Smooth muscle cell (in vitro differentiated cells): ENCODE results near the gene FAM50A. TPM values are rescaled to one million over a fixed set of nuclear protein-coding genes. Genes with fewer than 3 reads are reported as not detected.

Source experiments
- DNase-seq: peaks from one replicate; lab custom pipeline; 2025; ENCODE audit not compliant: unreplicated experiment; lab: John Stamatoyannopoulos, UW
- H2AFZ ChIP-seq: fragments of 200-600 bp; sonication (generic); 2 replicates; pipeline ENCODE4 v1.6.0; 2016; ENCODE audit warnings: antibody characterized with exemption, low read depth, mild to moderate bottlenecking
- H3F3A ChIP-seq: fragments of 200-600 bp; sonication (generic); 2 replicates; pipeline ENCODE4 v1.6.0; 2017; ENCODE audit warnings: antibody characterized with exemption, low read depth
- H3K27ac ChIP-seq: fragments of 200-600 bp; sonication (generic); 2 replicates; pipeline ENCODE4 v1.5.1; 2016; ENCODE audit warnings: low read depth, mild to moderate bottlenecking
- H3K27me3 ChIP-seq: fragments of 200-600 bp; sonication (generic); 2 replicates; pipeline ENCODE4 v1.6.1; 2016; ENCODE audit warnings: low read depth, mild to moderate bottlenecking
- H3K36me3 ChIP-seq: fragments of 200-600 bp; sonication (generic); 2 replicates; pipeline ENCODE4 v1.5.1; 2016; ENCODE audit warnings: low read depth
- H3K4me1 ChIP-seq: fragments of 200-600 bp; sonication (generic); 2 replicates; pipeline ENCODE4 v1.5.1; 2016; ENCODE audit warnings: low read depth
- H3K4me2 ChIP-seq: fragments of 200-600 bp; sonication (generic); 2 replicates; pipeline ENCODE4 v1.6.0; 2016; ENCODE audit warnings: mild to moderate bottlenecking
- H3K4me3 ChIP-seq: fragments of 200-600 bp; sonication (generic); 2 replicates; pipeline ENCODE4 v1.5.1; 2016; ENCODE audit warnings: mild to moderate bottlenecking
- H3K79me2 ChIP-seq: fragments of 200-600 bp; sonication (generic); 2 replicates; pipeline ENCODE4 v1.6.0; 2016; ENCODE audit warnings: low read depth, mild to moderate bottlenecking
- H3K9ac ChIP-seq: fragments of 200-600 bp; sonication (generic); 2 replicates; pipeline ENCODE4 v1.6.0; 2016; ENCODE audit warnings: low read depth
- H3K9me3 ChIP-seq: fragments of 200-600 bp; sonication (generic); replicated peaks from 2 replicates; pipeline ENCODE4 v1.5.1; 2016; ENCODE audit warnings: low read depth
- H4K20me1 ChIP-seq: fragments of 200-600 bp; sonication (generic); 2 replicates; pipeline ENCODE4 v1.6.0; 2016; ENCODE audit warnings: low read depth
- CTCF ChIP-seq: fragments of 200-600 bp; sonication (generic); IDR thresholded peaks from 2 replicates; pipeline ENCODE4 v1.5.1; 2017; ENCODE audit warnings: borderline replicate concordance, mild to moderate bottlenecking, antibody characterized with exemption; ENCODE audit not compliant: insufficient read depth, poor library complexity, severe bottlenecking
- WGBS: methylation state at CpG from one replicate; pipeline ENCODE4 v1.1.7; 2016; ENCODE audit warnings: low lambda C conversion rate; 5-methylcytosine and 5-hydroxymethylcytosine counted together
- polyA plus RNA-seq: library from polyadenylated mRNA; unstranded; fragments of >200 nt; fragmentation: Nextera tagmentation; extraction: Ambion mirVana; gene quantifications from 2 replicates; pipeline ENCODE4 v1.2.1, GENCODE V29; 2016
- total RNA-seq: library from RNA; depleted of rRNA; stranded (reverse); fragments of >200 nt; gene quantifications from 2 replicates; pipeline ENCODE4 v1.2.3, GENCODE V29; 2014

The FAM50A gene
- total and polyA plus RNA-seq, 2 experiments from 2014 or later: 46.0 to 183 TPM

DNA sequence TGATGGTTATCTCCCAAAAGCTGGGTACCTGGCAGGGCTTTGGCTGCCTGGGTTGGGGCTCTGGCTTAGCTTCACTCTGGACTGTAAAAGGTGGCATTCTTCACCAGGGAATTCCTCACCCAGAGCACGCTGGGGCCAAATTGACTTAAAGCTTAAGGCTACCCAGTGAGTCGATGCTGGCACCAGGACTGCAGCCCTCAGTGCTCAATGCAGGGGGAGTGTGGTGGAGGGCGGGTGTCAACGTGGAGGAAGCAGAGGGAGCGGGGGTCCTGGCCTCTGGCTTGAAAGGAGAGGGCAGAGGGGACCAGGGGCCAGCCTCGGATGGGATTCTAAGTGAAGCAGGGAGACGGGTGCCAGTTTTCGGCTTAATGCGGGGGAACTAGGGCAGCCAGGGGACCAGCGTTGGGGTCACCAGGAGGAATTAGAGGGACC, 446 bp upstream of the FAM50A start:
- no peak for TF ChIP-seq CTCF
- no peak for DNase-seq
- Histone ChIP-seq H4K20me1 (peaks cover 19% of the 10 kb centered on the region), H3K9ac (peak overlapping the region; percentile 62), H3K27me3 (no peaks in the 10 kb centered on the region), H3K27ac (peak overlapping the region; percentile 79), H3K4me3 (peak overlapping the region; percentile 34), H3K9me3 (no peaks in the 10 kb centered on the region), H3K36me3 (no peaks in the 10 kb centered on the region), H3F3A (no peaks in the 10 kb centered on the region), H2AFZ (no peak overlapping the region), H3K4me2 (peak overlapping the region; percentile 83), H3K4me1 (peaks cover 6% of the 10 kb centered on the region), H3K79me2 (peaks cover 42% of the 10 kb centered on the region)
- WGBS: 38% methylated on average over 8 of the region's 10 CpGs

GRCh38 chrX:154444755-154445246, 860 bp downstream of the FAM50A start:
- peak overlapping the region; percentile 82 for H3K4me2 ChIP-seq
- no peaks in the 10 kb centered on the region for H3K27me3 ChIP-seq
- no peak for DNase-seq
- H3K9ac ChIP-seq: peak overlapping the region; percentile 36
- H3K9me3 ChIP-seq: no peaks in the 10 kb centered on the region
- H3K27ac ChIP-seq: peak overlapping the region; percentile 28
- no peaks in the 10 kb centered on the region for H3K36me3 ChIP-seq
- H3K4me1 ChIP-seq: peaks cover 6% of the 10 kb centered on the region
- H3K4me3 ChIP-seq: peak overlapping the region; percentile 50
- 75% methylated on average over 13 of the region's 13 CpGs for WGBS
- no peak for TF ChIP-seq CTCF
- peaks cover 29% of the 10 kb centered on the region for H3K79me2 ChIP-seq
- no peaks in the 10 kb centered on the region for H3F3A ChIP-seq
- H4K20me1 ChIP-seq: peaks cover 7% of the 10 kb centered on the region
- no peak overlapping the region for H2AFZ ChIP-seq

DNA sequence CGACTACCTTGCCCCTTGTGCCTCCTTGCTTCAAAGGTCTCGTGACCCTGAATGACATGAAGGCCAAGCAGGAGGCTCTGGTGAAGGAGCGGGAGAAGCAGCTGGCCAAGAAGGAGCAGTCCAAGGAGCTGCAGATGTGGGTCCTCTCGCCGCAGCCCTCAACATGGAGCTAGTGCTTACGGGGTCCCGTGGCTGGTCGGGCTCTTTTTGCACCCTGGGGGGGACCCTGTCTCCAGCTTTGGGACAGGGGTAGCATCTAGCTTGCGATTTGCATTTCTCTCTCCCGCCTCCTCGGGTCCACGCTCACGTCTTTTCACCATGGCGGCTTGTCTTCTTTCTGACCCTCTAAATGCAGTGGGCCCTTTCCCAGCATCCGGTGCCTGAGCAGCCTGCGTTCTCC, 1.8 kb downstream of the FAM50A start:
- Histone ChIP-seq H3K4me3 (no peak overlapping the region), H3K9ac (no peak overlapping the region), H3F3A (no peaks in the 10 kb centered on the region), H3K27me3 (no peaks in the 10 kb centered on the region), H4K20me1 (no peaks in the 10 kb centered on the region), H3K27ac (no peak overlapping the region), H3K9me3 (no peaks in the 10 kb centered on the region), H3K79me2 (peaks cover 19% of the 10 kb centered on the region), H3K36me3 (no peaks in the 10 kb centered on the region), H3K4me1 (peaks cover 6% of the 10 kb centered on the region), H3K4me2 (no peak overlapping the region), H2AFZ (no peak overlapping the region)
- TF ChIP-seq CTCF: no peak
- 92% methylated on average over 16 of the region's 16 CpGs for WGBS
- no peak for DNase-seq

GRCh38 chrX:154446430-154446829, 2.5 kb downstream of the FAM50A start:
- no peaks in the 10 kb centered on the region for H3K36me3 ChIP-seq
- no peaks in the 10 kb centered on the region for H4K20me1 ChIP-seq
- no peak overlapping the region for H3K4me3 ChIP-seq
- no peak for DNase-seq
- no peak overlapping the region for H3K9ac ChIP-seq
- H3K4me1 ChIP-seq: peaks cover 6% of the 10 kb centered on the region
- H3K4me2 ChIP-seq: no peak overlapping the region
- peaks cover 16% of the 10 kb centered on the region for H3K79me2 ChIP-seq
- 93% methylated on average over 12 of the region's 12 CpGs for whole genome bisulfite sequencing
- H3K27me3 ChIP-seq: no peaks in the 10 kb centered on the region
- no peak for TF ChIP-seq CTCF
- H3K27ac ChIP-seq: no peak overlapping the region
- H2AFZ ChIP-seq: no peak overlapping the region
- H3F3A ChIP-seq: no peaks in the 10 kb centered on the region
- H3K9me3 ChIP-seq: no peaks in the 10 kb centered on the region
